GM21381 (cell line): ENCODE results near the gene RNU4-1.
A peak's percentile ranks its signal among the peaks of the same experiment; 100 is the strongest.
"Not testable (repeated sequence)": the region's sequence is repeated elsewhere in the genome, so short reads cannot be mapped to it uniquely, and the experiment has no call there.

Source experiments
- ATAC-seq: cut with Tn5 transposase; IDR thresholded peaks from one replicate; pipeline ENCODE4 v1.9.1; 2021; ENCODE audit warnings: mild to moderate bottlenecking, moderate library complexity; ENCODE audit not compliant: unreplicated experiment

The RNU4-1 gene

DNA sequence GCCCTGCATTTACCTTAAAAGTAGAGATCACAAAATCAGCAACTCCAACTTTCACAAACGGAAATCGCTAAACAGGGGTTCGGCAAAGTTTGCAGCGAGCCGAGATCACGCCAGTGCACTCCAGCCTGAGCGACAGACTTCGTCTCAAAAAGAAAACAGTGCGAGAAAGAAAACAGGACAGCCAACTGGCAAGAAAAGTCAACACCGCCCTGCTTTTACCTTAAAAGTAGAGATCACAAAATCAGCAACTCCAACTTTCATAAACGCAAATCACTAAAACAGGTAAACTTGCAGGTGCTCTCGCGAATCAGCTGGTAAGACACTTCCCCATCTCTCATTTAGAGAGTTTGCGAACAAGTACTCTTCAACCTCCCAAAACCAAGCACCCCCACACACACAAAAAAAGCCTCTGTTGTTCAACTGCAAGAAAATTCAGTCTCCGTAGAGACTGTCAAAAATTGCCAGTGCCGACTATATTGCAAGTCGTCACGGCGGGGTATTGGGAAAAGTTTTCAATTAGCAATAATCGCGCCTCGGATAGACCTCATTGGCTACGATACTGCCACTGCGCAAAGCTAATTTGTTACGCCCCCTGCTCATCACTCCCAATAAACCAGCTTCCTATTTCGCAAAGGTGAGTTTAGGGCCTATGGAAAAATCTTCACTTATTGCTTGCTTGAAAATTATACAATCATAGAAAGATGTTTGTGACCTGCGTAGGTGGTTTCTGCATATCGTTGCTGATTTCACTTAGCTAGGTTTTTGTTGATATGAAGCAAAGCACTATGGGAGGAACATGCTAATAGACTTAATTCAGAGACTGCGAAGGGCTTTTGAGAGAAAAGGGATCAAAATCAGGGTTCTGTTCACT, at the start of gene RNU4-1:
Gene RNU4-1 (minus strand): TSS at position 577 of the 871 bp plus-strand sequence.
- peak; percentile 39 for ATAC-seq

GRCh38 chr12:120342175-120343038, 49.4 kb upstream of the RNU4-1 start:
- ATAC-seq, result no peak

GRCh38 chr12:120339256-120339655, 46.2 kb upstream of the RNU4-1 start:
- ATAC-seq, result no peak

DNA sequence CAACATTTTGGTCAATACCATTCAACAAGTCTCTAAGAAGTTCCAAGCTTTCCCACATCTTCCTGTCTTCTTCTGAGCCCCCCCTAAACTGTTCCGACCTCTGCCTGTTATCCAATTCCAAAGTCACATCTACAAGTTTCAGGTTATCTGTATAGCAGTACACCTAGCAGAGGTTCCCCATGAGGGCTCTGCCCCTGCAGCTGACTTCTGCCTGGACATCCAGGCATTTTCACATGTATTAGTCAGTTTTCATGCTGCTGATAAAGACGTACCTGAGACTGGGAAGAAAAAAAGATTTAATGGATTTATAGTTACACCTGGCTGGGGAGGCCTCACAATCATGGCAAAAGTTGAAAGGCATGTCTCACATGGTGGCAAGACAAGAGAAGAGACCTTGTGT, 44.7 kb upstream of the RNU4-1 start:
- no peak for ATAC-seq

DNA sequence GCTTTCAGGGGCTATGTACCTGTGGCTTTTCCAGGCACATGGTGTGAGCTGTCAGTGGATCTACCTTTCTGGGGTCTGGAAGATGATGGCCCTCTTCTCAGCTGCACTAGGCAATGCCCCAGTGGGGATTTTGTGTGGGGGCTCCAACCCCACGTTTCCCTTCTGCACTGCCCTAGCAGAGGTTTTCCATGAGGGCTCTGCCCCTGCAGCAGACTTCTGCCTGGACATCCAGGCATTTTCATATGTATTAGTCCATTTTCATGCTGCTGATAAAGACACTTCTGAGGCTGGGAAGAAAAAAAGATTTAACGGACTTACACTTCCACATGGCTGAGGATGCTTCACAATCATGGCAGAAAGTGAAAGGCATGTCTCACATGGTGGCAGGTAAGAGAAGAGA, 43.4 kb upstream of the RNU4-1 start:
- ATAC-seq, result not testable (repeated sequence)

DNA sequence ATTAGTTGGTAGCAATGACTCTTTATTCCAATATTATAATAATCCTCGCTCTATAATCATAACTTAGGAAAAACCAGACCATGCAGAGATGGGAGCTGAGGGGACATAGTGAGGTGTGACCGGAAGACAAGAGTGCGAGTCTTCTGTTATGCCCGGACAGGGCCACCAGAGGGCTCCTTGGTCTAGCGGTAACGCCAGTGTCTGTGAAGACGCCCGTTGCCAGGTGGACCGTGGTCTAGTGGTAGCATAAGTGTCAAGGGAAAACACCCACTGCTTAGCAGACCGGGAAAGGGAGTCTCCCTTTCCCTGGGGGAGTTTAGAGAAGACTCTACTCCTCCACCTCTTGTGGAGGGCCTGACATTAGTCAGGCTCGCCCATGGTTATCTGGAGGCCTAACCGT, 42.4 kb upstream of the RNU4-1 start:
- ATAC-seq, result not testable (repeated sequence)

DNA sequence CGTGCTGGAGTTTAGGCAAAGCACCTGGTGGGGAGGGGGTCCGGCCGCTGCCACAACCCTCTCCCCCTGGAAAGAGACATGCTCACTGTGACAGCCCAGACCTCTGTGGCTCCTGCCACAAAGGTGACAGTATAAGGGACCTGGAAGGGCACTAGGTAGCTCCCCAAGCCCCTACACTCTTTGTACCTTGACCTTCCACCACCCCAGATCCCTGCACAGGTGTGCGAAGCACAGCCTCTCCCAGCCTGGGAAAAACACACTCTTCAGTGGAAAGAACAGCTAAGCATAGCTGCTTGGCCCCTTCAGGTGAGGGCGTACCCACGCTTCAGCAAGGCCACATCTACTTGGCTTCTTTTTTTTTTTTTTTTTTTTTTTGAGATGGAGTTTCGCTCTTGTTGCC, 39.5 kb upstream of the RNU4-1 start:
- ATAC-seq, result no peak

- no peak for ATAC-seq
These were observed 39.0 kb upstream of the RNU4-1 start for GRCh38 chr12:120332041-120332440.

- ATAC-seq, result no peak
These were observed 38.4 kb upstream of the RNU4-1 start for GRCh38 chr12:120331390-120331789.

- ATAC-seq, result no peak
These were observed 35.2 kb upstream of the RNU4-1 start for GRCh38 chr12:120328228-120328627.

DNA sequence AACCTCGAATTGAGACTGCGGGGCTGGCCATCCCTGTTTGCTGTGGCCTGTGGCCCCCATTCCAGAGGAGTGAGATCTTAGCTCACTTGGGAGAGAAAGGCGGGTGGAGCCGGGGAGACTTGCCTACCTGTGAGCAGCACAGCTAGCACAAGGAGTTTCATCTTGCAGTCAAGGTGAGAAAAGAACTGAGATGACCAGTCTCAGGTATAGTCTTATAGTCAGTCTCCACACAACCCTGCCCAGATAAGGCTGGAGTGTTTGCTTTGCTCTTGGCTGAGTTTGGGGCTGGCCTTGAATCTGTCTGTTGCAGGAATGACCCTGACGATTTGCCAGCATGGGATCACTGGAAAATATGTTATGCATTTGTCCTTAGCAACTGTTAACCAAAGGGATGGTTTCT, 34.6 kb upstream of the RNU4-1 start, which contains the start of gene PLA2G1B:
Gene PLA2G1B (minus strand): TSS at position 187 of the 400 bp plus-strand sequence. CDS start 26 bp downstream, at position 161.
- no peak for ATAC-seq

DNA sequence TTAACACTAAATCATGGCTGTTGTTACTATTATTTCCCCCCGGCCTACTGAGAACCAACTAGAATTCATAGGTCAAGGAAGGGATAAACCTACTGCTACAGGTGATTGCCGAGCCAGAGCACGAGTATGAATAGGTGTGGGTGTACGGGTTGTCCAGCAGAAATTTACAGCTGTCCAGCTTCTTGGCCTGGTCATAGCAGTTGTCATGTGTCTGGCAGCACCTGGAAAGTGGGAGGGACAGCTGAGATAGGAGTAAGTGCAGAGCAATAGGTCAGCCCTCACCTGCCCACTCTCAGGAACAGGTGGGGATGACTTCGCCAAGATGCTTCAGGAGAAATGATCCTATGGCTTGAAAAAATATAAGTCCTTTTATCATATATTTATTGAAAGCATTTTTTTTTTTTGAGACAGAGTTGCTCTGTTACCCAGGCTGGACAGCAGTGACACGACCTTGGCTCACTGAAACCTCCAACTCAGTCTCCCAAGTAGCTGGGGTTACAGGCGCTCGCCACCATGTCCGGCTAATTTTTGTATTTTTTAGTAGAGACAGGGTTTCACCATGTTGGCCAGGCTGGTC, 31.9 kb upstream of the RNU4-1 start:
- no peak for ATAC-seq

DNA sequence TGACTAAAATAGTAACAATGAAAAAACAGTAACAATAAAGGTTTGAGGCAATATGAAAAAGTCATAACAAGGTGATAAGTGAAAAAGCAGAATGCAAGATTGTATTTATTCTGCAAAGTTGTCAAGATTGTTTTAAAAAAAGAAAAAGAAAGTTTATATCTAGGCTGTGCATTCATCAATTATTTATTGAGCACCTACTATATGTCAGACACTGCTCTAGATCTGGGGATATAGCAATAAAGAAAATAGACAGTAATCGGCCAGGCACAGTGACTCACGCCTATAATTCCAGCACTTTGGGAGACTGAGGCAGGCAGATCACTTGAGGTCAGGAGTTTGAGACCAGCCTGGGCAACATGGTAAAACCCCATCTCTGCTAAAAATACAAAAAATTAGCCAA, 30.7 kb upstream of the RNU4-1 start:
- no peak for ATAC-seq

DNA sequence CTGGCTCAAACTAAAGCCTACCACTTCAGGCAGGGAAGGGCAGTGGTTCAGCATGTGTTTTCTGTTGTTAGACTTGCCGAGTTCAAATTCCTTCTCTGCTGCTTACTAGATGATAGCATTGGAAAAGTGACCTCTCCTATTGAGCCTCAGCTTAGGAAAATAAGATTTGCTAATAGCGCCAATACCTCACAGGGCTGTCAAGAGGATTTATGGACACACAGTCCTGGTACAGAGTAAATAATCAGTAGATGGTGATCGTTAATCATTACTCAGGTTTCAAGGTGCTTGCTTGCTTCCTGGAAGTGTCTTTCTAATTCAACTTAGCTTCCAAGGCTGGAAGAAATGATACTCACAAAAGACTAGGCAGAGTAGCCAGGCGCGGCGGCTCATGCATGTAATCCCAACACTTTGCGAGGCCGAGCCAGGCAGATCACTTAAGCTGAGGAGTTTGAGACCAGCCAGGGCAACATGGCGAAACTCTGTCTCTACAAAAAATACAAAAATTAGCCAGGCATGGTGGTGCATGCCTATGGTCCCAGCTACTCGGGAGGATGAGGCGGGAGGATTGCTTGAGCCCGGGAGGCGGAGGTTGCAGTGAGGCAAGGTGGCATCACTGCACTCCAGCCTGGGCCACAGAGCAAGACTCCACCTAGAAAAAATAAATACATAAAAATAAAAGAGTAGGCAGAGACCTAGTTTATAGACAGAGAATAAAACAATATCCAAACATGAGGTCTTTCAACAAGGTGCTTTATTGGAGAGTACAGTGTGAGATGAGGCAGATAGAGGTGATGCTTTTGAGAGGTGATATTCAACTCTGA, 28.6 kb upstream of the RNU4-1 start:
- ATAC-seq, result no peak

GRCh38 chr12:120317224-120318105, 24.4 kb upstream of the RNU4-1 start:
- ATAC-seq, result peak; percentile 99

DNA sequence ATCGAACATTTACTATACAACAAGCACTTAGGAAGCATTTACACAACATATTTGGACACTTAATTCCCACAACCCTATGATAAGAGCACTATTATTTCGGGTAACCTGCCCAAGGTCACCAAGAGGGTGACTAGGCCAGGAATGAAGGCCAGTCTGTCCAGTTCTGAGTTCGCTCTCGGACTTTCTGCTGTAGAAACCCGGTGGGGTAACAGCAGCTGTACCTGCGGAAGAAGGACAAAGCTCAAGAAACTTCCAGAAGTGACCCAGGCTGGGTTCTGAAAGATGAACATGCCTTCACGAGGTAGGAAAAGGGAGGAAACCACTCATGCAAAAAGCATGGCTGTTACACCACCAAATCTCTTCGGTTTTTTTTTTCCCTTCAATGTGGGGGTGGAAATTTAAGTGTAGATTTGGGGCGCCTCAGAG, 23.8 kb upstream of the RNU4-1 start:
- no peak for ATAC-seq

- no peak for ATAC-seq
These were observed 21.2 kb upstream of the RNU4-1 start for GRCh38 chr12:120314220-120314619.

- peak; percentile 98 for ATAC-seq
These were observed 9.2 kb upstream of the RNU4-1 start, which contains the start of gene SIRT4 for GRCh38 chr12:120301962-120302815. Gene SIRT4 (plus strand): TSS chr12:120302321. CDS start chr12:120303562, 1,241 bp downstream.

DNA sequence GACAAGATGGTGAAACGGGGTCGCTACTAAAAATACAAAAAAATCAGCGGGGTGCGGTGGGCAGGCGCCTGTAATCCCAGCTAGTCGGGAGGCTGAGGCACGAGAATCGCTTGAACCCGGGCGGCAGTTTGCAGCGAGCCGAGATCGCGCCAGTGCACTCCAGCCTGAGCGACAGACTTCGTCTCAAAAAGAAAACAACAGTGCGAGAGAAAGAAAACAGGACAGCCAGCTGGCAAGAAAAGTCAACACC, 701 bp downstream of the RNU4-1 start:
- no peak for ATAC-seq
